GM21723 (cell line): Measurements from ENCODE around the gene MEGF6.

Experiments used
- ATAC-seq: cut with Tn5 transposase; IDR thresholded peaks from one replicate; pipeline ENCODE4 v1.9.1; 2021; ENCODE audit warnings: mild to moderate bottlenecking, moderate library complexity; ENCODE audit not compliant: unreplicated experiment

The MEGF6 gene

GRCh38 chr1:3541936-3542335 lies 69.4 kb downstream of the MEGF6 start:
- ATAC-seq = no peak

GRCh38 chr1:3541465-3541864 lies 69.8 kb downstream of the MEGF6 start:
- ATAC-seq = no peak

DNA sequence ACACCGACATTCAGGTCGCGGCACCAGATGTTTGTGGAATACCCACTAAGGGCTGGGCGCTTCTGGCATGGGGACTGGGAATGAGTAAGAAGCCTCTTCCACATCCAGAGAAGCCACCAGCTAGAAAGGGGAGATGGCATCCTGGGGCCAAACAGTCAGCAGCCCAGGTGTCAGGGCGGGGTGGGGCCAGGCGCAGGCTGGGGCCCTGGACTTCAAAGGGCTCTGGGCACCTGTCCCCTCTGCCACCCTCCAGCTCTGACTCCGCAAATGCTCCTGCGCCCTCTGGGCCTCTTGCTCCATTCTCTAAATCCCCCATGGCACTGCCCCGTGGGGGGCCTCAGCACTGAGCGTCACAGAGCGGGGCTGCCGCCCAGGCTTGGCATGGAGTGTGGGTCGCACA lies 70.4 kb downstream of the MEGF6 start:
- ATAC-seq = no peak

DNA sequence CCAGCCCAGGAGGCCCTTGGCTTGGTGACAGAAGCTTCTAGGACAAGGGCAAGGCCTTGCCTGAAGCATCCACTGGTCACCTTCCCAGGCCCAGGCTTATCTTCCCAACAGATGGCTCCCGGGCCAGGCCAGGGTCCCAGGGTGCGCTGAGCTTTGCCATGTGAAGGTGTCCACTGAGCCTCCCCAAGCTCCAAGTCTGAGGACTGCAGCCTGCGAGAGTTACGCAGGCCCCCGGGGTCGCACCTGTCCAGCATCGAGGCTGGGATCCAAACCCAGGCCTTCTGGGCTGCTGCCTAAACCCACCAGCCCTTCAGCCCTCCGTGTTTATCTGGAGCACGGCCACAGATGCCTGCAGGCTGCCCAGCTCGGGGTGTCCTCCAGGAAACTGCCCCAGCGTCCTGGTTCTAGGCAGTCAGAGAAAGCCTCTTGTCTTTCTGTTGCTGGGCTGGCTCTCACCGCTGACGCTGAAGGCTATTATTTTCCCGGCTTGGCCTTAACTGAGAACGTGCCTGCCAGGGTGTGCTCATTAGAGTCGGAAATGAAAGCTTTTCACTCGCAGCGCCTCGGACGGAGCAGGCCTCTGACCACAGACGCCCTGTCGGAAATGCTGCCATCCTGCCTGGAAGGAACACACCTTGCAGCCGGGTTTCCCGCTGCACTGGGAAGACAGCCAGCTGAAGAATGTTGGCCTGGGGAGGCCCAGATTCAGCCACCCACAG lies 71.4 kb downstream of the MEGF6 start:
- ATAC-seq = no peak

GRCh38 chr1:3537359-3537758 lies 73.9 kb downstream of the MEGF6 start:
- ATAC-seq = no peak

GRCh38 chr1:3536420-3537195 lies 74.7 kb downstream of the MEGF6 start:
- no peak for ATAC-seq

DNA sequence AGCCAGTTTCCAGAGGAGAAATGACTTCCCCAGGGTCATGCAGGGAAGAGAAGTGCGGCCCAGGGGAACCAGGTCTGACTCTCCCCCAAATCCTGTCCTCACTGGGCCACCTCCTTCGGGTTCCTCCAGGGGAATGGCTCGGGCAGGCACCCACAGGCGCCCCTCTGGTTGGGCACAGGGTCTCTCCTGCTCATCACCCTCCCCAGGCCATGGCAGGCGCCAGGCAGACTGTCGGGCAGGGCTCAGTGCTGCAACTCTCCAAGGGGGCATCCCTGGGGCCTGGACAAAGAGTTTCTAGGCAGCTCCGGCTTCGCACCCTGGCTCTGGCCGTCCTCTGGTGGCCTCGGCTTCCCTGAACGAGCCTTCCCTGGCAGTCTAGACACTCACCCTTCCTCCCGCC lies 75.6 kb downstream of the MEGF6 start:
- ATAC-seq = no peak

DNA sequence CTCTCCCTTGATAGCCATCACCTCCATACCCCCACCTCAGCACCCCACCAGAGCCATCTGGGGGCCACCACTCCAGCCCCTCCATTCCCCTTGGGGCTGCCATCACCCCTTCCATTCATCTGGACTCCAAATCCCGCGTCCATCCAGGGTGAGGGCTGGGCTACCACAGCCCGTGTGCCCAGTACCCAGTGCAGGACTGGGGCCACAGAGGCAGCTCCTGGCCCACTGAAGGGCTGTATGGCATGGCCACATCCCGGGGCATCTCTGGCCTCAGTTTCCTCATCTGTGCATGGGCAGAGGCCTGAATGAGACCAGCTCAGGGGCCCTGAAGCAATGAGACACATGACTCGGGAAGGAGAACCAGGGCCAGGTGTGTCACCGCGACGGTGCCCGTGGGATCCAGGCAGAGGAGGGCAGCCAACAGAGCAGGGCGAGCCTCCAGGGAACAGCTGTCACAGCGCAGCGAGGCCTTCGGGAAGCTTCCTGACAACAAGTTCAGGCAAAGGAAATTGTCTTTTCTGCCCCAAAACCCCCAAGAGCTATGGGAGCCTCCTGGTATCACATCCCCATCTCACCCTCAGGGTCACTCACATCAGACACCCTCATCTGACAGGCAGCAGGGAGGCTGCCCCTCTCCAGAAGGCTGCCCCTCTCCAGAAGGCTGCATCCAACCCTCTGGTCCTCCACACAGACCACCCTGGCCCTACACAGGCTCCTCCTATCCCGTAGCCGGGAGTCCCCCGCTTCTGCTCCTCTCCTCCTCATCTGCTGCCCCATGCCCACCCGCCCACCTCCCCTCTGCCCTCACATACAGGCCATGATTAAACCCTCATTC lies 76.3 kb downstream of the MEGF6 start:
- ATAC-seq = no peak

DNA sequence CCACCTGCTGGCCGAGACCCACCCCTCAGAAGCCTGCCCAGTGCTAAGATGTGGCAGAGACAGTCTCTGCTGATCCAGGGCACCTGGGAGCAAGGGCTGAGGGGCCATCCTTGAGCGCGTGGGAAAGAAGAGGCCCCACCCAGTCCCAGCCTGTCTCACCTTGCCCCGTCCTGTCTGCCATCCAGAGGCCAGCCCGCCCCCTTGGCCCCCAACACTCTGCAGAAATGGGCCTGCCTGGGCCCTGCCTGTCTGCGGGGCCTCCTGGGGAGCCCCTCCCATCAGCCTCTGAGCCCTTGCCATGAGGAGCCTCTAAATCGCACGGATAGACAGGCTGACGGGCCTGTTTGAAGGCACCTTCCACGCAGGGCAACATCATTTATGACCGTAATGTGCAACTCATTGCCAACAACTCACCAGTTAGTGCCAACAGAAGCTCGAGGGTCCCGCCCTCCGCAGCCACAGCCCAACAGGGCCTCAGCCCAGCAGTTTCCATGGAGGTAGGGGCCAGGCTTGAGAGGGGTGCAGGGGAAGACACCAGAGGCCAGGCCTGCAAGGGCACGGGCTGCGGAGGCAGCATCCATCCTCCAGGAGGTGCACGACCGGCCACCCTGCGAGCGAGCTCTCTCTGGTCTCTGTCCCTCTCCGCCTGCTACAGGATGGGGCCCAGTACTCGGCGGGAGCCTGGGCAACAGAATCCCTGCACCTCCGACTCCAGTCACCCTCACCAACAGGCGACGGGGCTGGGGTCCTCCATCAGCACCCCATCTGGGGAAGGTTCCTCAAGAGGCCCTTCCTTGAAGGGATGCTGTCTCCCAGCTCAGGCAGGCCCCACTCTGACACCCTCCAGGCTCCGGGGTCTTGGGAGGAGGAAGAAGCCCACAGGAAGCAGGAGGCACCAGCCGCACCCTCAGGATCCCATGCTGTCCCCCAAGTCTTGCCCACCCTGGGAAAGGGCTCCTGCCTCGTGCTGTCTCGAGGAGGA lies 78.0 kb downstream of the MEGF6 start:
- ATAC-seq = no peak

GRCh38 chr1:3531928-3532327 lies 79.4 kb downstream of the MEGF6 start:
- no peak for ATAC-seq

- no peak for ATAC-seq
Measured at GRCh38 chr1:3530926-3531818, 80.1 kb downstream of the MEGF6 start.

GRCh38 chr1:3530086-3530925 lies 81.0 kb downstream of the MEGF6 start:
- no peak for ATAC-seq

DNA sequence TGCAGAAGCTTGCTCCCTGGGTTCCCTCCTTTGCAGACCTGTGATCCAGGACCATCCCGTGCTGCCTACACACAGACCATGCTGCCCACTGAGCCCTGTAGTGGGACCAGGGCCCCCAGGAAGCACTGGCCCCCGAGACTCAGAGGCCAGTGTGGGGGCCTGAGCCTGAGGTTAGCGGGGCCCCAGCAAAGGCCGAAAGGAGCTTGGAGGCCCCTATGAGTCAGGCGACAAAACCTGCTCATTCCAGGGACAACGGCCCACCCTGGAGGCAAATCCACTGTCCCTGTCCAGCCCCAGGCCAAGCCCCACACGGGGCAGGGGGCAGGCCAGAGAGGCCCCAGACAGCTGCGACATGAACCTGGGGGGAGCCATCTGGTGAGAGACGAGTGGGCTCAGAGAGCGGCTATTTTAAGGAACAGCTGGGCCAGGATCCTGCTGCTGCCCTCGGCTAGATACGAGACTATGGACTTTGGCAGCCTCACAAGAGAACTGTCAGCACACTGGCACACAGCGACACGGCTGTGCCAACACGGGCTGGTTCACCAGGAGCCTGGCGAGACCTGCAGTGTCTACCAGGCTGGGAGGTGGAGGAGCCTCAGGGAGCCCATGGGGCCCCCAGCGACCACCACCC lies 82.1 kb downstream of the MEGF6 start:
- no peak for ATAC-seq

- no peak for ATAC-seq
Measured at GRCh38 chr1:3527774-3528173, 83.5 kb downstream of the MEGF6 start.

DNA sequence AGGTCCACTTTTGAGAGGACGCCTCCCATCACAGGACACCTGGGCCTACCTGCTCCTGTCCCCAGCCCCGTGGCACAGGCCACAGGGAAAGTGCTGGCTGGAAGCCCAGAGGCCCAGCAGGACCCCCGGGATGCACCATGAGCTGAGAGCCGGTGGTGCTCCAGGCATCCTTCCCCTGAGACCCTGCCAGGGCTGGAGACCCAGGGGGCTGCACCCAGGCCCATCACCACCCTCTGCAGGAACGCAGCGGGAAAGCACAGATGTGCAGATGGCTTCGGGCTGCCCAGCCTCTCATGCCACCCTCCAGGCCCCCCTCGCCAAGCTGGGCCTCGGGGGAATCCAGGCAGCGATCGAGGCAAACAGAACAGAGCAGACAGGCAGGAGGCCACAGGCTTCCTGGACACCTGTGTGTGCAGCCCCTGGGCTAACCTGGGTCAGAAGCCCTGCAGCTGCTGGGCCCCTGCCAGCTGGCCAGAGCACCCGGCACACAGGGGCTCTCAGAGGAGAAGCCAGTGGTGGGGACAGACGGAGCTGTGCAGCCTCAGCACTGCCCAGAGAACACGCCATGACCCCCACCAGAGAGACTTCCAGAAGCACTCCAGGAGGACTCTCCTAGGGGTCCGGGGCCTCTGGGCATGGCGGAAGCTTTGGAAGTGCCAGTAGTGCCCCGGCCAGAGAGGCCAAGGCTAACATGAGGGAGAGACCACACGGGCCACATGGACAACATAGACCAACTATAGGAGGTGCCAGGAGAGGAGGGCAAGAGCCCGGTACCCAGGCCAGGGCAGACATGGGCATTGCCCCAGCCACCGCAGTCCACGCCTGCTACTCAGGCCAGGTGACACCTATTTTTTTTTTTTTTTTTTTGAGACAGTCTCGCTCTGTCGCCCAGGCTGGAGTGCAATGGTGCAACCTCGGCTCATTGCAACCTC lies 85.5 kb downstream of the MEGF6 start:
- ATAC-seq = no peak

GRCh38 chr1:3524556-3525203 lies 86.6 kb downstream of the MEGF6 start:
- ATAC-seq = no peak
